ENCODE data around the gene BRAF. TPM values are rescaled to one million over a fixed set of nuclear protein-coding genes. Genes with fewer than 3 reads are reported as not detected.
"Not testable (repeated sequence)": the region's sequence is repeated elsewhere in the genome, so short reads cannot be mapped to it uniquely, and the experiment has no call there.

The BRAF gene
- total and polyA plus RNA-seq, 3 experiments from 2014 or later: 11.3 to 32.0 (median 28.4) TPM

GRCh38 chr7:140914083-140914482 is 10.6 kb downstream of the BRAF start:
- Histone ChIP-seq H3K36me3 (ENCODE audit: insufficient read depth, low read length) (no peaks in the 10 kb centered on the region), H3K27me3 (ENCODE audit: insufficient read depth, low read length, poor library complexity, severe bottlenecking) (no peaks in the 10 kb centered on the region), H3K4me3 (ENCODE audit: low read length) (no peak overlapping the region), H3K9me3 (ENCODE audit: low read length) (no peaks in the 10 kb centered on the region), H3K27ac (ENCODE audit: low read depth, low read length) (no peak overlapping the region), H3K4me1 (ENCODE audit: insufficient read depth, low read length) (no peaks in the 10 kb centered on the region)
- CTCF ChIA-PET: no interaction called here
- H3K36me3 Mint-ChIP-seq: peaks cover 0 to 8% (median 6%) of the 10 kb centered on the region in 3 donors
- peak overlapping the region in 1 of 8 donors; percentile 11 for H3K27ac Mint-ChIP-seq
- no peaks in the 10 kb centered on the region for H3K9me3 Mint-ChIP-seq
- H3K27me3 Mint-ChIP-seq: no peaks in the 10 kb centered on the region
- H3K4me3 Mint-ChIP-seq: no peak overlapping the region
- POLR2A ChIA-PET: no interaction called here
- peaks cover 60 to 74% (median 72%) of the 10 kb centered on the region in 3 donors for H3K4me1 Mint-ChIP-seq
- DNase-seq: no peak

GRCh38 chr7:140913596-140913928 is 11.2 kb downstream of the BRAF start:
- CTCF ChIA-PET; H3K9me3 Mint-ChIP-seq; H3K4me3 Mint-ChIP-seq; POLR2A ChIA-PET; H3K27me3 ChIP-seq (ENCODE audit: insufficient read depth, low read length, poor library complexity, severe bottlenecking); H3K36me3 Mint-ChIP-seq; H3K4me3 ChIP-seq (ENCODE audit: low read length); H3K27me3 Mint-ChIP-seq; H3K9me3 ChIP-seq (ENCODE audit: low read length); H3K4me1 ChIP-seq (ENCODE audit: insufficient read depth, low read length); DNase-seq; H3K27ac ChIP-seq (ENCODE audit: low read depth, low read length); H3K36me3 ChIP-seq (ENCODE audit: insufficient read depth, low read length): not testable (repeated sequence)
- Mint-ChIP-seq H3K4me1 (peaks cover 62 to 77% (median 74%) of the 10 kb centered on the region in 3 donors), H3K27ac (peak overlapping the region in 1 of 8 donors; percentile 64)

- Histone ChIP-seq H3K4me3 (ENCODE audit: low read length) (no peak overlapping the region), H3K27me3 (ENCODE audit: insufficient read depth, low read length, poor library complexity, severe bottlenecking) (no peaks in the 10 kb centered on the region), H3K36me3 (ENCODE audit: insufficient read depth, low read length) (no peaks in the 10 kb centered on the region), H3K27ac (ENCODE audit: low read depth, low read length) (no peak overlapping the region), H3K9me3 (ENCODE audit: low read length) (no peaks in the 10 kb centered on the region), H3K4me1 (ENCODE audit: insufficient read depth, low read length) (no peaks in the 10 kb centered on the region)
- Mint-ChIP-seq H3K9me3 (no peaks in the 10 kb centered on the region), H3K27ac (no peak overlapping the region), H3K4me1 (peaks cover 52 to 71% (median 66%) of the 10 kb centered on the region in 3 donors), H3K36me3 (peaks cover 0 to 6% (median 6%) of the 10 kb centered on the region in 3 donors), H3K27me3 (no peaks in the 10 kb centered on the region), H3K4me3 (no peak overlapping the region)
- CTCF ChIA-PET: no interaction called here
- DNase-seq: no peak
- POLR2A ChIA-PET: no interaction called here
Observed at GRCh38 chr7:140911746-140912145, 13.0 kb downstream of the BRAF start.

- H3K4me1 ChIP-seq (ENCODE audit: insufficient read depth, low read length): no peaks in the 10 kb centered on the region
- no peak overlapping the region for H3K27ac ChIP-seq (ENCODE audit: low read depth, low read length)
- Mint-ChIP-seq H3K4me1 (peaks cover 45 to 71% (median 68%) of the 10 kb centered on the region in 3 donors), H3K36me3 (peaks cover 0 to 8% (median 6%) of the 10 kb centered on the region in 3 donors), H3K27me3 (no peaks in the 10 kb centered on the region), H3K9me3 (no peaks in the 10 kb centered on the region), H3K4me3 (no peak overlapping the region), H3K27ac (no peak overlapping the region)
- H3K9me3 ChIP-seq (ENCODE audit: low read length): no peaks in the 10 kb centered on the region
- no peak for DNase-seq
- ChIA-PET POLR2A (no interaction called here), CTCF (no interaction called here)
- no peaks in the 10 kb centered on the region for H3K36me3 ChIP-seq (ENCODE audit: insufficient read depth, low read length)
- H3K27me3 ChIP-seq (ENCODE audit: insufficient read depth, low read length, poor library complexity, severe bottlenecking): no peaks in the 10 kb centered on the region
- H3K4me3 ChIP-seq (ENCODE audit: low read length): no peak overlapping the region
Observed at GRCh38 chr7:140909476-140910161, 15.1 kb downstream of the BRAF start.

GRCh38 chr7:140908361-140908760 is 16.4 kb downstream of the BRAF start:
- Mint-ChIP-seq H3K4me1 (peaks cover 45 to 72% (median 71%) of the 10 kb centered on the region in 3 donors), H3K36me3 (peaks cover 7 to 10% (median 8%) of the 10 kb centered on the region in 3 donors), H3K27me3 (no peaks in the 10 kb centered on the region), H3K4me3 (no peak overlapping the region), H3K27ac (peak overlapping the region in 1 of 8 donors; percentile 11), H3K9me3 (no peaks in the 10 kb centered on the region)
- POLR2A ChIA-PET: no interaction called here
- Histone ChIP-seq H3K27me3 (ENCODE audit: insufficient read depth, low read length, poor library complexity, severe bottlenecking) (no peaks in the 10 kb centered on the region), H3K4me3 (ENCODE audit: low read length) (no peak overlapping the region), H3K36me3 (ENCODE audit: insufficient read depth, low read length) (no peaks in the 10 kb centered on the region), H3K27ac (ENCODE audit: low read depth, low read length) (no peak overlapping the region), H3K4me1 (ENCODE audit: insufficient read depth, low read length) (no peaks in the 10 kb centered on the region), H3K9me3 (ENCODE audit: low read length) (no peaks in the 10 kb centered on the region)
- CTCF ChIA-PET: no interaction called here
- DNase-seq: no peak

- peaks cover 21% of the 10 kb centered on the region for H3K4me1 ChIP-seq (ENCODE audit: insufficient read depth, low read length)
- no peaks in the 10 kb centered on the region for H3K9me3 ChIP-seq (ENCODE audit: low read length)
- CTCF ChIA-PET: no interaction called here
- no peaks in the 10 kb centered on the region for H3K27me3 ChIP-seq (ENCODE audit: insufficient read depth, low read length, poor library complexity, severe bottlenecking)
- Mint-ChIP-seq H3K4me3 (no peak overlapping the region), H3K4me1 (peaks cover 50 to 79% (median 76%) of the 10 kb centered on the region in 3 donors), H3K27ac (peak overlapping the region in 2 of 8 donors; percentile 4 to 10), H3K36me3 (peaks cover 2 to 8% (median 8%) of the 10 kb centered on the region in 3 donors), H3K27me3 (no peaks in the 10 kb centered on the region), H3K9me3 (no peaks in the 10 kb centered on the region)
- POLR2A ChIA-PET: no interaction called here
- H3K4me3 ChIP-seq (ENCODE audit: low read length): no peak overlapping the region
- DNase-seq: no peak
- H3K27ac ChIP-seq (ENCODE audit: low read depth, low read length): no peak overlapping the region
- H3K36me3 ChIP-seq (ENCODE audit: insufficient read depth, low read length): no peaks in the 10 kb centered on the region
Observed at GRCh38 chr7:140903741-140904480, 20.8 kb downstream of the BRAF start.

GRCh38 chr7:140902303-140902953 is 22.3 kb downstream of the BRAF start:
- Mint-ChIP-seq H3K9me3 (no peaks in the 10 kb centered on the region), H3K4me1 (peaks cover 51 to 82% (median 69%) of the 10 kb centered on the region in 3 donors), H3K4me3 (peak overlapping the region in 5 of 7 donors; percentile 4 to 71 (median 48)), H3K27ac (peak overlapping the region in 7 of 8 donors; percentile 0 to 70 (median 41)), H3K36me3 (peaks cover 2 to 8% (median 7%) of the 10 kb centered on the region in 3 donors), H3K27me3 (no peaks in the 10 kb centered on the region)
- Histone ChIP-seq H3K27ac (ENCODE audit: low read depth, low read length) (no peak overlapping the region), H3K9me3 (ENCODE audit: low read length) (no peaks in the 10 kb centered on the region), H3K36me3 (ENCODE audit: insufficient read depth, low read length) (no peaks in the 10 kb centered on the region), H3K4me1 (ENCODE audit: insufficient read depth, low read length) (peaks cover 21% of the 10 kb centered on the region), H3K4me3 (ENCODE audit: low read length) (no peak overlapping the region), H3K27me3 (ENCODE audit: insufficient read depth, low read length, poor library complexity, severe bottlenecking) (no peaks in the 10 kb centered on the region)
- CTCF ChIA-PET: no interaction called here
- DNase-seq: peak in 2 of 5 donors; percentile 8 to 57
- POLR2A ChIA-PET: no interaction called here

GRCh38 chr7:140901941-140902302 is 22.8 kb downstream of the BRAF start:
- no peak for DNase-seq
- ChIA-PET CTCF (no interaction called here), POLR2A (no interaction called here)
- H3K27ac Mint-ChIP-seq: peak overlapping the region in 5 of 8 donors; percentile 0 to 70 (median 37)
- peak overlapping the region in 2 of 7 donors; percentile 4 to 59 for H3K4me3 Mint-ChIP-seq
- peaks cover 52 to 83% (median 67%) of the 10 kb centered on the region in 3 donors for H3K4me1 Mint-ChIP-seq
- no peaks in the 10 kb centered on the region for H3K27me3 Mint-ChIP-seq
- H3K9me3 ChIP-seq (ENCODE audit: low read length): no peaks in the 10 kb centered on the region
- no peaks in the 10 kb centered on the region for H3K9me3 Mint-ChIP-seq
- H3K4me1 ChIP-seq (ENCODE audit: insufficient read depth, low read length): peaks cover 21% of the 10 kb centered on the region
- no peak overlapping the region for H3K4me3 ChIP-seq (ENCODE audit: low read length)
- no peak overlapping the region for H3K27ac ChIP-seq (ENCODE audit: low read depth, low read length)
- peaks cover 2 to 9% (median 8%) of the 10 kb centered on the region in 3 donors for H3K36me3 Mint-ChIP-seq
- H3K36me3 ChIP-seq (ENCODE audit: insufficient read depth, low read length): no peaks in the 10 kb centered on the region
- no peaks in the 10 kb centered on the region for H3K27me3 ChIP-seq (ENCODE audit: insufficient read depth, low read length, poor library complexity, severe bottlenecking)
